ENCODE measurements around the gene ABCA6.

DNA sequence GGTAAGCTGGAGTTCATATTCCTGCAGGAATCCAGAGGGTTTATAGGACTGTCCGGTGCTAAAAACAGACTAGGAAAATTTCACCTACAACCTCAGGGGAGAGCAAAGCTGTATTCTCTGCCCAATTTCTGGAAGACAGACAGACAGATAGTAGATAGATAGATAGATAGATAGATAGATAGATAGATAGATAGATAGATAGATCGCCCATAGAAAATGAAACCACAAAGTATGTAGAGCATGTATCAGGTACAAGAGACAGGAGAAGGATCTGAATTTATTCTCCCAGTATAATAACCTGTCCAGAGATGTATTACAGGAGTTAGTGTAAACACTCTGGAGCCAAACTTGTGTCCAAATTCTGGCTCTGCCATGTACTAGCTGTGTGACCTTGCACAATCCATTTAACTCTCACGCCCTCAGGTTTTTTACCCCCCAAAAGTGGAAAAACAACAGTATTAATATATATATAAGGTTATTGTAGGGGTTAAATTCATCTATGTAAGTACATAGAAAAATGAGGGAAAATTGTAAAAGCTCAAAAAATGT lies 2.1 kb upstream of the ABCA6 start:
- TF ChIP-seq YY1 (IDR thresholded peaks at IDR 0.05; ENCODE audit: insufficient read depth, insufficient read length): no peak
- no peak for TF ChIP-seq SUZ12 (IDR thresholded peaks at IDR 0.05; ENCODE audit: extremely low read depth, insufficient read depth, insufficient read length)
- TF ChIP-seq ZNF274 (IDR thresholded peaks at IDR 0.05; ENCODE audit: low read depth, low read length): no peak
